Loucy (cell line): ENCODE data around the gene ZKSCAN8.

Experiments used
- H2AFZ ChIP-seq: fragments of 200-600 bp; sonication (generic); 2 replicates; pipeline ENCODE4 v1.6.0; 2016; ENCODE audit warnings: antibody characterized with exemption, mild to moderate bottlenecking, low read length, moderate library complexity
- H3F3A ChIP-seq: fragments of 200-600 bp; 2 replicates; pipeline ENCODE4 v1.6.0; 2016; ENCODE audit warnings: antibody characterized with exemption, low read depth, mild to moderate bottlenecking
- H3K27me3 ChIP-seq: fragments of 200-600 bp; sonication (generic); 2 replicates; pipeline ENCODE4 v1.6.1; 2014; ENCODE audit warnings: low read length, mild to moderate bottlenecking; ENCODE audit not compliant: insufficient read depth, poor library complexity, severe bottlenecking
- H3K36me3 ChIP-seq: fragments of 200-600 bp; sonication (generic); 2 replicates; pipeline ENCODE4 v1.6.1; 2016; ENCODE audit warnings: low read length; ENCODE audit not compliant: insufficient read depth
- H3K4me1 ChIP-seq: fragments of 200-600 bp; sonication (generic); 2 replicates; pipeline ENCODE4 v1.5.1; 2014; ENCODE audit warnings: low read length, mild to moderate bottlenecking; ENCODE audit not compliant: insufficient read depth, poor library complexity, severe bottlenecking
- H3K4me2 ChIP-seq: fragments of 200-600 bp; sonication (generic); 2 replicates; pipeline ENCODE4 v1.6.0; 2014; ENCODE audit warnings: antibody characterized with exemption, low read length, low read depth, mild to moderate bottlenecking; ENCODE audit not compliant: poor library complexity, severe bottlenecking
- H3K4me3 ChIP-seq: fragments of 200-600 bp; sonication (generic); 2 replicates; pipeline ENCODE4 v1.5.1; 2014; ENCODE audit warnings: low read length, mild to moderate bottlenecking, mixed read lengths; ENCODE audit not compliant: poor library complexity, severe bottlenecking
- H3K79me2 ChIP-seq: fragments of 200-600 bp; sonication (generic); 2 replicates; pipeline ENCODE4 v1.6.1; 2014; ENCODE audit warnings: low read length; ENCODE audit not compliant: insufficient read depth
- H3K9ac ChIP-seq: fragments of 200-600 bp; sonication (generic); 2 replicates; pipeline ENCODE4 v1.6.0; 2014; ENCODE audit warnings: mild to moderate bottlenecking, low read depth, low read length, moderate library complexity; ENCODE audit not compliant: poor library complexity, severe bottlenecking
- H3K9me2 ChIP-seq: fragments of 200-600 bp; sonication (generic); replicated peaks from 2 replicates; pipeline ENCODE4 v1.6.1; 2016; ENCODE audit warnings: low read depth, low read length, mixed read lengths
- H3K9me3 ChIP-seq: fragments of 200-600 bp; sonication (generic); 2 replicates; pipeline ENCODE4 v1.6.1; 2014; ENCODE audit warnings: mild to moderate bottlenecking, antibody characterized with exemption, low read length, low read depth; ENCODE audit not compliant: insufficient read depth
- H4K20me1 ChIP-seq: fragments of 200-600 bp; sonication (generic); 2 replicates; pipeline ENCODE4 v1.6.0; 2014; ENCODE audit warnings: antibody characterized with exemption, low read length, mild to moderate bottlenecking; ENCODE audit not compliant: insufficient read depth, poor library complexity, severe bottlenecking
- CTCF ChIP-seq: fragments of 200-600 bp; sonication (generic); conservative IDR thresholded peaks from 2 replicates; pipeline ENCODE4 v1.5.1; 2014; ENCODE audit warnings: mild to moderate bottlenecking, antibody characterized with exemption, low read length
- EZH2phosphoT487 ChIP-seq: fragments of 200-600 bp; IDR thresholded peaks from 2 replicates; pipeline ENCODE4 v1.6.1; 2018; ENCODE audit warnings: antibody characterized with exemption, mild to moderate bottlenecking, moderate library complexity, borderline replicate concordance

ZKSCAN8 gene

GRCh38 chr6:28205879-28206278 lies 64.2 kb downstream of the ZKSCAN8 start:
- Histone ChIP-seq H3K27me3 (no peaks in the 10 kb centered on the region), H3F3A (no peaks in the 10 kb centered on the region), H3K9me2 (no peaks in the 10 kb centered on the region), H3K9ac (no peak overlapping the region), H3K4me2 (no peak overlapping the region), H3K4me3 (no peak overlapping the region), H2AFZ (no peak overlapping the region), H3K36me3 (no peaks in the 10 kb centered on the region), H4K20me1 (no peaks in the 10 kb centered on the region), H3K4me1 (peaks cover 10% of the 10 kb centered on the region), H3K79me2 (no peaks in the 10 kb centered on the region), H3K9me3 (no peaks in the 10 kb centered on the region)
- TF ChIP-seq EZH2phosphoT487: no peak
- no peak for TF ChIP-seq CTCF

GRCh38 chr6:28206527-28206926 lies 64.8 kb downstream of the ZKSCAN8 start:
- Histone ChIP-seq H3K9ac (no peak overlapping the region), H3K36me3 (no peaks in the 10 kb centered on the region), H3K4me1 (peaks cover 10% of the 10 kb centered on the region), H3K4me3 (no peak overlapping the region), H3K9me3 (no peaks in the 10 kb centered on the region), H3K4me2 (no peak overlapping the region), H3K9me2 (no peaks in the 10 kb centered on the region), H3F3A (no peaks in the 10 kb centered on the region), H4K20me1 (no peaks in the 10 kb centered on the region), H3K79me2 (no peaks in the 10 kb centered on the region), H2AFZ (no peak overlapping the region), H3K27me3 (no peaks in the 10 kb centered on the region)
- no peak for TF ChIP-seq CTCF
- TF ChIP-seq EZH2phosphoT487: no peak

- Histone ChIP-seq H3K79me2 (no peaks in the 10 kb centered on the region), H3K27me3 (no peaks in the 10 kb centered on the region), H3K9ac (no peak overlapping the region), H3K9me3 (no peaks in the 10 kb centered on the region), H3K4me2 (no peak overlapping the region), H3K9me2 (no peaks in the 10 kb centered on the region), H4K20me1 (no peaks in the 10 kb centered on the region), H3F3A (no peaks in the 10 kb centered on the region), H3K4me1 (peaks cover 7% of the 10 kb centered on the region), H3K36me3 (no peaks in the 10 kb centered on the region), H2AFZ (no peak overlapping the region), H3K4me3 (no peak overlapping the region)
- TF ChIP-seq CTCF: no peak
- no peak for TF ChIP-seq EZH2phosphoT487
Observed at GRCh38 chr6:28206928-28207509, 65.3 kb downstream of the ZKSCAN8 start.
